Measurements from ENCODE around the gene DOCK8.
"Not testable (repeated sequence)": the region's sequence is repeated elsewhere in the genome, so short reads cannot be mapped to it uniquely, and the experiment has no call there.

The DOCK8 gene

DNA sequence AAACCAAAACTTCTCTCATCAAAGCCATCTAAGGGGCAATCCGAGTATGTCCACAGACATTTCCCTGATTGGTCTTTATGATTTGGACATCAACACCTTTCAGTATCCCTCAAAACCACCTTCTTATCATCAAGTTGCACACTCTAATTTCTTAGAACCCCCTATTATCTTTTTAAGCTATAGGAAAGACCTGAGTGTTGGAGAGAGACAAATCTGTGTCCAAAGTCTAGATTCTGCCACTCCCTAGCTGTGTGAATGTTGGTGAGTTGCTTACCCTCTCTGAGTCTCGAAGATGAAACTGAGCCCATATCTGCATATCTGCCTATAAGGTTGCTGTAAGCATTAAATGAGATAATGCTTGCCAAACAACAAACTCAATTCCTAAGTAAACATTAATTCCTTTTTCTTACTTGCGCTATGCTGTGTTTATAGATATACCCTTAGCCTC, 159.1 kb downstream of the DOCK8 start:
- no peak for DNase-seq

DNA sequence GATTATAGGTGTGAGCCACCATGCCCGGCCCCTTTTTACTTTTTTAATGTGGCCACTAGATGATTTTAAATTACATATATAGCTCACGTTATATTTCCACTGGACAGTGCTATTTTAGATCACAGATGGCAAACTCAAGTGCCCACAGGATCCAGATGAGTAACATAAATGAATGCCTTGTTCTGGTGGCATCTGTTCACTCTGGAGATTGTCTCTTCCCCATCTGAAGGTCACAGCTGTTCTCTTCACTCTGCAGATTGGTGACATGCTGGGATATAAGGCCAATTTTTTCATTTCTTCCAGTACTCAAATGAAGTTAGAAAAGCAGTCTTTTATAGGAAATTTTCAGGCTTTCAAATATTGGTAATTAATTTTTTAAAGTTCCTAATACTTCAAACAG, 160.1 kb downstream of the DOCK8 start:
- no peak for DNase-seq

DNA sequence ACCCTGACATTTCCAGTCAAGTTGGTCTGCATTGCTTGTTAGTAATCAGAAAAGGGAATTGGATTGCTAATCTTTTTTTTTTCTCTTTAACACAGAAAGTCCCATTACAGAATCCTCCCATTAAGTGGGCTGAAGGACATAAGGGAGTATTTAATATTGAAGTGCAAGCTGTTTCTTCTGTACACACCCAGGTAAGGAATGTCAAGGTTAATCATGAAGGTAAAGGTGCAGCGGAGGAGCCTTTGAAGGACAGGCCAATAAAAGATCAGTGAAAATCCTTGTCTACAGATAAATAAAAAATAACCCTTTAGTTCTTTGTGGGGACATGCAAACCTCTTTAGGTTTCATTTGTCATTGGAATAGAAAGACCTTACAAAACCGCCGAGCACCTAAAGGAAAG, 161.4 kb downstream of the DOCK8 start:
- no peak for DNase-seq

DNA sequence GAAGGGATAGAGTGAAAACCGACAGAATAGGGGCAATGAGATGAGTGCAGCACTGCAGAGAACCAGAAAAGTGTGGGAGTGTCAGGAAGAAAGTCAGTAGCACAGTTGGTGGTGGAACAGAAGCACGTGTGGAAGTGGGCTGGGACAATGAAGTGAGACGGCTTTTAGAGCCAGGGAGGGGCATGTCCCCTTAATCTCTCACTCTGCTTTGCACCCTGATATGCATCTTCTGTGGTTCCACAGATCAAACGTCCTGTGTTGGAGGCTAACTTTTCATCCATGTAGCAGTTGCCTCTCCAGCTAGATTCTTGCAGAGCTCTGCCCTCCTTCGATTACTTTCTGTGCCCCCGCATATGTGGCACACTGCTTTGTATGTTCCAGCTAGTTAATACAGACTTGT, 163.6 kb downstream of the DOCK8 start:
- DNase-seq, result no peak

DNA sequence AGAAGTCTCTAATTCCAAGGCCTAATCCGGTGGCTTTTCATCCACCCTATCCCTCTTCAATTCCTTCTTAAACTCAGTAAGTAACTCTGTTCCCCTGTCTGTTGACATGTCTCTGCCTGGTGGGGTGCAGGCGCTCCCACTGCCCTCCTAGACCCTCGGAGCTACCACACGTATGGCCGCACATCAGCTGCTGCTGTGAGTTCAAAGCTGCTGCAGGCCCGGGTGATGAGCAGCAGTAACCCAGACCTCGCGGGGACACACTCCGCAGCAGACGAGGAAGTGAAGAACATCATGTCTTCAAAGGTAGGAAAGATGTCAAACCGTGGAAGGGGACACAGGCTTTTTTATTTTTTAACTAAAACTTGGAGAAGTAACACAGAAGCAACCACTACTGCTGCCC, 167.7 kb downstream of the DOCK8 start:
- DNase-seq, result no peak

DNA sequence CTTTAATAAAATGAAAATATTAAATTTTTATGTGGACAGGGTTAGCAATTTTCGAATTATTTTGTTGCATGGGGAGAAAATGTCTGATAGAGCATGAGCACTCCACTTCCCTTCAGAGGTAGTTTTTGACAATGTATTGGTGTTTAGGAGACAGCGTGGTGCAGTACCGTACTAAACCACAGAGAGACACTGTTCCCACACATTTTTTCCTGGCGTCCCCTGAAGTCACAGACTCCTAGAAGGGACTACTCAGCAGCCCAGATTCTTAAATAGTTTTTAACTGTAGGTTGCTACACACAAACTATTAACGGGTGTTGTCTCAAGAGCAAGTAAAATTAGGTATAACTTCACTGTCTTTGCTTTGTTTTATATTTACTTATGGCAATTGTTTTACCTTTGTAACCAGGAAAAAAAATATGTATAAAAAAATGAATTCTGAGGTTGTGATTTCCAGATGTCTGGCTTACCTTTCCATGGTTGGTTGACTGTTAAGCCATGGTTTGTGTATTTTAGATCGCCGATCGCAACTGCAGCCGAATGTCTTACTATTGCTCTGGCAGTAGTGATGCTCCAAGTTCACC, 171.2 kb downstream of the DOCK8 start:
- DNase-seq, result peak; percentile 39

DNA sequence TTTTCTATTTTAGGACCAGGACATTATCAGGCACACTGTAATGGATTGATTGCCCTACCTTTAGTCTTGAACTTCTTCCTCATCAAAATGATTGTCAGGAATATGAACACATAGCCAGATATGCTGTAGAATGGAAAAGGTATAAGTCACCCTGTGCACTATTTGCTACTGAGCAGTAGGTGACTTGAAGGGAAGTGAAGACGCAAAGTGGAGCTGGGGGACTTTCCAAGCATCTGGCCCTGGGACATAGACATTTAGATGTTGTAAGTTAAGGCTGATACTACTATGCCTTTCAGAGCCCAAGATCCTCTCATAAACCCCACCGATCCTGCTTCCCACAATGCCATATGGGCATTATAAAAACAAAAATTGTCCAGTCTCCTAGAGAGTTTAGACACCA, 174.5 kb downstream of the DOCK8 start:
- DNase-seq, result no peak

DNA sequence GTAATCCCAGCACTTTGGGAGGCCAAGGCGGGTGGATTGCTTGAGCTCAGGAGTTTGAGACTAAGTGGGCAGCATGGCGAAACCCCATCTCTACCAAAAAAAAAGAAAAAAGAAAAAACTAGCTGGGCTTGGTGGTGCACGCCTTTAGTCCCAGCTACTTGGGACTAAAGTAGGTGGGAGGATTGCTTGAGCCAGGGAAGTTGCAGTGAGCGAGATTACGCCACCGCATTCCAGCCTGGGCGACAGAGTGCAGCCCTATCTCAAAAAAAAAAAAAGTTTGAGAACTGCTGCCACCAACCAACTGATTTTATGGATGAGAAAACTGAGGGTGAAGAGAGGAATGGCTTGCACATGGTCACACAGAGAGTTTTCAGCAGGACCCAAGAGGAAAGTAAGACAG, 175.1 kb downstream of the DOCK8 start:
- no peak for DNase-seq

DNA sequence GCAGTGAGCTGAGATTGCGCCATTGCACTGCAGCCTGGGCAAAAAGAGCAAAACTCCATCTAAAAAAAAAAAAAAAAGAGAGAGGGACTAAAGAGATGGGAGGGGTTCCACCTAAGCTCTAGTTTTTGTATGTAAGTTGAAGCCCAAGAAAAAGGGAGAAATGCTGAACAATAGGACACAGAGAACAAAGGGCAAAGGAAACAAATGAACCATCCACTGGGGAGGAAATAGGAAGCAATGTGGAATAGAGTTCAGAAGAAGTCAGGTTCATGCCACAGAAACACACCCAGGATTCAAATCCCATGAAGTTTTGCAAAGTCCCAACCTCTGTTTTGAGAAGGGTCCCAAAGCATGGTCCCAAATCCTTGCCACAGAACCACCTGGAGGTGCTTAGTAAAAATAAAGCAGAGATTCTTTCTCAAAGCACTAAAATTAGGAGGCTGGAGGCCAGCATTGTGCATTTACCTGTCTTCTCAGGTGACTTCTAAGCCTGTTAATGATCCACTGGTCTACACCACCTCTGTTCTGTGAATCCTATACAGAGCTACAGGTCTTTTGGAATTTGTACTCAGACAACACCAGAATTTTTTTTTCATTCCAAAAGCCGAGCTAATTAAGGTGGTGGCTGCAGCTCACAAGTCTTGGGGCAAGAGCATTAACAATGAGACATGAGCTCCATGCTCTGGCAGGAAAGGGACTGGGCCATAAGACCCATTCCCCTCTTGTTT, 177.6 kb downstream of the DOCK8 start:
- DNase-seq, result no peak

DNA sequence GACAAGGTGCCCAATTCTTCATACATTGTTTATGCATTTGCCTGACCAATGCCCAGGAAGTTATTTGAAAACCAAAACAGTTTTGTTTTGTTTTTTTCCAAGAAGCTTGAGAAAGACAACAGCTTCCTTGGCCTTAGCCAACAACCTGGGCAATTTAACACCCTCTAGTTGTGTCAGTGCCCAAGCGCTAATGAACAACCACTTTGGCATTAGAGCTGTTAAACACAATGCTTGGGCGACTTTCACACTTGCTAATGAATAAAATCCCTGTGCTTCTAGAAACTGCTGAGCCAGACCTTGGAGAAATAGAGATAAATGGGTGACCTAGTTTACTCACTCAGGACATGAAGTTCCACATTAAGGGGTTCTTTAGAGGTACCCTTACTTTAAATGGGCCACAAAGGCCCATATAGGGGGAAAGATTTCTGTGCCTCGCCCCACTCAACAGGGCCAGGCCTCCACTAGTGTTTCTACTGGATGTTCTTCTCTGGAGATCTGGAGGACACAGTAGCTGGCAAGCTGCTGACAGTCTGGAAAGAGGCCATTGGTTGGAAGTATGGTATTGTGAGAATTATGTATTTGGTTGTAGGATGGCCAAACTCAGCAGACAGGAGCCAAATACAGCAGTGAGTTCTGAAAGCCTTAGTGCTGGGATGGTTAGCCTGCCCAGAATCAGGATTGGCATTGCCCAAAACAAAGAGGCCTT, 179.8 kb downstream of the DOCK8 start:
- DNase-seq, result no peak

DNA sequence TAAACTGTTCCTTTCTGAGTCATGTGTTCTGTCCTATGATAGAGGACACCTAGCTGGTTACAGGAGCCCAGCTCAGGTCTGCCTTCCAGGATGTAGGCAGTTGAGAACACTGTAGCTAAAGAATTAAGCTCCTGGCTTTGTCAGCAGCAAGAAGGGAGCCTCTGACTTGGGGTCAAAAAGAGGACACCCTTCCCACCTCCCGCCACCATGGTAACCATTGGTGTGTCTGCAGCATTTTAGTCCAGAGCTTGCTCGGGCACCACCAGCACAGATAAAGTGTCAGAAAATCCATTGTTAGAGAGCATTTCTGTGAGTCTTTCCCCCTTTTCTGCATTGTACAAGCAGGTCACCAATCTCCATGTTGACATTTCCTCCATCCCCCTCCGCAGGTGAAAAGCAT, 181.7 kb downstream of the DOCK8 start:
- no peak for DNase-seq

DNA sequence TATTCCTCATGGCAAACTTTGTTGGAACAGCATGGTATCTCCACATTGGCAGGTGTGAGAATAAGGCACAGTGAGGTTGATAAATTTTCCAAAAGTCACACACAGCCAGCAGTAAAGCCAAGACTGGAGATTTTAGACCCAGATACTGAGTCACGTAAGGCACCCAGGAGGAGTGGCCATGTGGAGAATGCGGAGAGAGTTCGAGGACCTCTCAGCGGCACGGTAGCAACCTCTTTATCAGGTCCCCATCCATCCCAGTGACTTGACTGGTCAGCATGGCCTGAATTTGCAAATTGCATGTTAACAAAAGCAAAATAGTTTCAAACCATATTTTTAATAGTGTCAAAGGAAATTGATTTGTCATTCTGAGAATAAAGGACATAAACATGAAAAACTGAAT, 183.4 kb downstream of the DOCK8 start:
- DNase-seq, result no peak

DNA sequence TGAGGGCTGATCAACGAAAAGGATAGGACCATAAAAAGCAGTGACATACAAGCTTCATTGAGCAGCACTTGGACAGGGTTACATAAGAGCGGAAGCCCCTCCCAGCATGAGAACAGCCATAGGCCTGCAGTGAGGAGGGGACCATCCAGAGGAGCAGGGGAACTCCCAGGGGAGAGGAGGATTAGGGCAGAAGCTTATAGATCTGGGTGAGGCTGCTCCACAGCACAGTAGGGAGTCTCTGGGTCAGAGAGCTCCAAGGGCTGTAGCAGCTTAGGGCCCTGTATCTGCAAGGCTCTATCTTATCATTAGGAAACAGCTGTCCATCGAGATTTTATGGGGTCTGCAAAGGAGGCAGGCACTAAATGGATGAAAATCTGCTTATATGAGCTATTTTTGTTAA, 186.6 kb downstream of the DOCK8 start:
- no peak for DNase-seq

DNA sequence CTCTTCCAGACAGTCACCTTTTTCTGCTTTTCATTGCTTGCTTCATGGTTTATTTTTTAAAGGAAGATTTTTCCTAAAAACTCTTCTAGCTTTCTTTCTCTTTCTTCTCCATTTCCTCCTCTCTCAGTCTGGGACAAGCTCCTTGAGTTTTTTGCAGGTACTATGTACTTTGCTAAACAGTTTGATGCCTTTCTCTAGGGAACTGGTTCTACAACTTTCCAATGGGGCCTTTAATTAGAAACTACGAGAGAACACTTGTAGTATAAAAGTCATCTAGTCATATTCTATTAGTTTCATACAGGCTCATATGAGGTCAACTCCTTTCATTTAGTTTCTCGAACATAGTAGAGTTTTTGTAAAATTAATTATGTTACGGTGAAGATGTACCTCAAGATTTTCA, 189.6 kb downstream of the DOCK8 start:
- DNase-seq, result no peak

DNA sequence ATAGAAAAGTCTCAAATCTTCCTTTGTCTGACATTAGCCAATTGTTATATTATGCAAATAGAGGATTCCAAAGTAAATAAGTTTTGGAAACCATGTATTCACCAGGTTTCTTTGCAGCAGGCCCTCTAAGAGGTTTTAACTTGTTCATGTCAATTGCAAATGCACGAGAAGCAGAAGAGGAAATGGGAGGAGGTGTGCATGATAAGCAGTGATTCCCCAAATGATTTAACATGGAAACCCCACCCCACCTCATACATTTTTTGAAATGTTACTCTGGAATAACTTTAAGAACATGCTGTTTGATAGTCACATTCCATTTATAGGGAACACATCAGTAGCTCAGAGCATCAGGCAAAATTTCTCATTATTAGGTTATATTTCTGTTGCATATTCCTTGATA, 190.7 kb downstream of the DOCK8 start:
- no peak for DNase-seq

DNA sequence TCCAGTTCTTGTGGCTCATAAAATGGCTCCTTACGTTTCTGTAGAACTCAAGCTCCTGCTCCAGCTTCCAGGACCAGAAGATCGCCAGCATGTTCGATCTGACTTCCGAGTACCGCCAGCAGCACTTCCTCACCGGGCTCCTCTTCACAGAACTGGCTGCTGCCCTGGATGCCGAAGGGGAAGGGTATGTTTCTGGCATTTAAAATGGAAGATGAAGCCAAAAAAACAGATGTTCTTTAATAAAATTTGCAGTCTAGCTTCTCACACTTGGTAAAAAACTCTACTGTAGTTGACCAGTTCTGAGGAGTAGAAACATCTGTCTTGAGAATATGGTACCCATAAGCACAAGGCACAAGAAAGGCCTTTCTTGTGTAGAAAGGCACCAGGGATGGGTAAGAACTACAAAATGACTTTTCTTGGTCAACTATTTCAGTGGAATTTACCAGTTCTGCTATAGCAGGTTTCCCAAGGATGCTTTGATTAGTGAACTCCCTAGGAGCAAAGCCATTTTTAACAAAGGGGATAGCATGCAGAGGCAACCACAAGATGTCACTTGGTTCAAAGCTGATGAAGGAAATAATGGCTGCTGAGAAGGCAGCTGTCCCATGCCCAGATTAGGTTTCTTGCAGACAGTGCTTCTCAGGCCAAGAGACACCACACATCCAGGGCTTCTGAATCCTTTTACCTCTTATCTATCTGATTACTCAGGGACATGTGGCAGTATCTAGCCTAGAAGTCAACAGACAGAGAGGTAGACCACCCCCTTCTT, 192.4 kb downstream of the DOCK8 start:
- DNase-seq, result peak; percentile 1

DNA sequence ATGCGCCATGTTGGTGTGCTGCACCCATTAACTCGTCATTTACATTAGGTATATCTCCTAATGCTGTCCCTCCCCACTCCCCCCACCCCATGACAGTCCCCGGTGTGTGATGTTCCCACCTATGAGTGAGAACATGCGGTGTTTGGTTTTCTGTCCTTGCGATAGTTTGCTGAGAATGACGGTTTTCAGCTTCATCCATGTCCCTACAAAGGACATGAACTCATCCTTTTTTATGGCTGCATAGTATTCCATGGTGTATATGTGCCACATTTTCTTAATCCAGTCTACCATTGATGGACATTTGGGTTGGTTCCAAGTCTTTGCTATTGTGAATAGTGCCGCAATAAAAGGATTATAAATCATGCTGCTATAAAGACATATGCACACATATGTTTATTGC, 195.0 kb downstream of the DOCK8 start:
- not testable (repeated sequence) for DNase-seq

DNA sequence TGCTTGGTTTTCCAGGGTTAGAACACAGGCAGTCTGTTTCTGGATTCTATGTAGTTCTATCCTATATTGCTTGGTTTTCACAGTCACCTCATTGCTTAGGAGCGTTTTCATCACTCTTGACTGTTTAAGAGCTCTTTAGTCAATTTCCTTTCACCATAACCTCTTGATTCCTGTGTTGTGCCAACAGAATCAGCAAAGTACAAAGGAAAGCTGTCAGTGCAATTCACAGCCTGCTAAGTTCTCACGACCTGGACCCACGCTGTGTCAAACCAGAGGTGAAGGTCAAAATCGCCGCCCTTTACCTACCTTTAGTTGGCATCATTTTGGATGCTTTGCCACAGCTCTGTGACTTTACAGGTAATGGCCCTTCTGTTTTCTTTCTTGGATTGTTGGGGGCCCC, 199.9 kb downstream of the DOCK8 start:
- DNase-seq, result no peak

DNA sequence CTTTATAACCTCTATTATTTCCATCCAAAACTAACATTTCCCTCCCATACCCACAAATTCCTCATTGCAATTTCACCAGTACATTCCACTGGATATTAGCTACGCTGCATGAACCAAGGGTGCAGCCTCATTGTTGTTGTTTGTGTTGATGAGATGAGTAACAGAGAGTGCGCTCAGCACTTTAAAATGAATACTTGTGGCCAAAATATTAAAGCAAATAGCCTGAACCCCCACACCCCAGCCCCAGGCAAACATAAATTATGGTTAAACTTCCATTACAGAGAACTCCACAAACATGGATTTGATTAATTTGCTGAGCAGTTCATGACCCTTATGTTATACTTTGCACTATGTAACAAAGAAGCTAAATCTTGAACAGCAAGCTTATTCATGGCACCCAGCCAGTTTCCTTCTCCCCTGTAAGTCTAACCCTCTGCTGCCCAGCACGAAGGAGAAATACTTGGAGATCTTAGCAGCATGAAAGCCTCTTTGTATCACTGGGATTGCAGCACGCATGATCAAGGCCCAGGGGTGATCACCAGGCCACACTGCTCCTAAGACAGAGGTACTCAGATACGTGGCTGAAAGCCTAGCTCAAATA, 205.0 kb downstream of the DOCK8 start:
- no peak for DNase-seq

DNA sequence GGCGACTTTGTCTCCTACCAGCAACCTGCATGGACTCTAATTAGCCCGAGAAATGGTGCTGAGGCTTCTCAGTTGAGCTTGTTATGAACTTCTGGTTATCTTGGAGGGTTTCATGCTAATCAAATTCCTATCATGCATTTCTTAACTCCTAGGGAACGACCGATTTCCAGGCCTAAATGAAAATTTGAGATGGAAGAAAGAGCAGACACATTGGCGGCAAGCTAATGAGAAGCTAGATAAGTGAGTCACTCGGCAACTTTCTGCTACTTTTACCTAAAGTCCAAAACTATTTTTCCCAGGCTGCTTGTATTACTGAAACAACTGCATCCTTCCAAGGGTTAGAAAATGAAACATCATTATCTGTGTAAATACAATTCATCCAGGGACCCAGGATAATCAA, 207.2 kb downstream of the DOCK8 start:
- no peak for DNase-seq

DNA sequence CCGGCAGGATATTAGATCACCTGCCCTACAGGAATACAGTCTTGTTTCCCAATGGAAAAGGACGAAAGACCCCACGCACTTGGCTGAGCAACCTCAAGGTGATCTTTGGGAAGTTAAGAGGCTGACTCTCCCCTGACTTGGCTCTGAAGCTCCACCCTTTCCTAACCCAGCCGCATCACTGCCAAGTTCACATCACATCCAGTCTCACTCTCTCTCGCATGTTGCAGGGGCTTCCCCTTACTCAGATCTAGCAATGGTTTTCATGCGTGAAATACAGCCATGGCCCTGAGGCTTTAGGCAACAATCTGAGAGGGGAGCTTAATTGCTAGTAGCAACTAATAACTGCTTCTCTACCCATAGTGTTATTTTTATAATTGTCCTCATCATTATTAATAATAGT, 211.6 kb downstream of the DOCK8 start:
- DNase-seq, result no peak

DNA sequence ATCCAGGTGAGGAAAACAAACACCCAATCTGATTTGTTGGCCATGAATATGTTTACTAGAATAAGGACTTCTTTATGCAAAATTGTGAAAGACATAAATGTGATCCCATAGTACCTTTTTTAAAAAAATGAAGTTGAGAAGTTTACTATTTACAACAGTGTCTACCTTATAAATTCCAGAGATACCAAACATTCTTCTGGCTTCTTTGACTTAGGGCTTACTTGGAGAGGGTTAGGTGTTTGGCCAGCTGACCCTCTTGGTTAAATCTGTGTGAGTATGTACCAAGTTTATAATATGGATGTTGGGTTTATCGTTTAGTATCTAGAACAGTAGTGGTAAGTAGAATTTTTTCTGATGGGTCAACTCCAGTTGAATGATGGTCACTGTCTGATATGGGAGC, 212.3 kb downstream of the DOCK8 start:
- DNase-seq, result no peak

DNA sequence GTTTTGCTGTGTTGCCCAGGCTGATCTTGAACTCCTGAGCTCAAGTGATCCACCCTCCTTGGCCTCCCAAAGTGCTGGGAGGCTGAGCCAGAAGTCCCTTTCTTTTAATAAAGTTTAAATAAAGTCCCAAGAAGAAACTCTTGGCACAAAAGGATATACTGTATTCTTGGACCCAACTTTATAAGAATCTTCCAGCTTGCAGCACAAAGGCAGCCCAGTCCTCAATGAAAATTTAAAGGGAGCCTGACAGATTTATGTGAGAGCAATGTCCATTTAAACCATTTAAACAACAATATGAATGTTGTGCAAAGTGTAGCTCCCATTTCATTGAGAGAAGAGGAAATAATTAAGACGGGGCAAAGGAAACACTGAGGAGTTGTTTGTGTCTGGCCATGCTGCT, 217.0 kb downstream of the DOCK8 start:
- DNase-seq, result no peak
